ENCODE results near the gene MTF2. TPM values are rescaled to one million over a fixed set of nuclear protein-coding genes. Genes with fewer than 3 reads are reported as not detected.
A peak's percentile ranks its signal among the peaks of the same experiment; 100 is the strongest.
"Not testable (repeated sequence)": the region's sequence is repeated elsewhere in the genome, so short reads cannot be mapped to it uniquely, and the experiment has no call there.

Gene MTF2
- 10 to 100 TPM; 13.9 to 17.2 TPM for total RNA-seq
- long read RNA-seq, donor 1, full-length matches to known transcripts, result 1 of 4 reads
- long read RNA-seq, donor 1, partial matches to known transcripts, result 1 of 4 reads
- long read RNA-seq, donor 1, other reads (novel, unspliced or antisense), result 2 of 4 reads
- long read RNA-seq, donor 2, partial matches to known transcripts, result 12 of 14 reads
- long read RNA-seq, donor 2, other reads (novel, unspliced or antisense), result 2 of 14 reads

DNA sequence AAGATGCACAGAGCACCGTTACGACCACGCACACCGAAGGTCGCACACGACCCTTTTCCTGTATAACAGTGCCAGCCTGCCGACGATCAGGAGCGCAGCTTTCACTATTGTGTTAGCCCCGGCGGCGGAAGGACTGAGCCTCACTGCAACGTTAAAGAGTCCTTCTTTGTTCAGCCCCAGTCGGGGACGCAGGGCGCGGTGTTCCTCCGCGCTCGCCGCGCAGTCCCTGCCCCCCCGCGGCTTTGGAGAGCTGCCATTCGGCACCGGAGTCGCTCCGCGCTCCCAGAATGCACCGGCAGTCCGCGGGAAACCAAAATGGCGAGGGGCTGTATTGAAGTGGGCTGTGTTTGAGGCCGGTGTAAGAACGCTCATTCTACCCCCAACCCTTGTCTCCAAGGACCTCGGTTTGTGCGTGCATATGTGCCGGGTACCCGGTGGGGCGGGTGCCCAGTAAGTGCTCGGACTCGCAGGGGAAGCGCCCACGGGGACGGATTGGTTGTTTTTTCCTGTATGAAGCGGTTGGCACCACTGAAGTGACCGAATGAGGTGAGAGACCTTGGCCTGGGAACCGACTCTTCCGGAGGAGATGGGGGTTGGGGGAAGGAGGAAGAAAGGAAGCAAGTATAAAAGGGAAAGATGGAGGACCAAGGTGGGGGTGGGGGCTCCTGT lies at the start of gene MTF2:
Gene MTF2 (plus strand): TSS at position 298 of the 669 bp plus-strand sequence. CDS start 244 bp downstream, at position 542.
- intact Hi-C loops (cut with DNase I), result no loop called here
- DNase-seq (ENCODE audit: low spot score), result peak; percentile 98

- no peak for DNase-seq (ENCODE audit: low spot score)
- intact Hi-C loops (cut with DNase I), result no loop called here
Measured at GRCh38 chr1:93029317-93029716, 49.8 kb upstream of the MTF2 start.

GRCh38 chr1:93030191-93030590 lies 48.9 kb upstream of the MTF2 start:
- DNase-seq (ENCODE audit: low spot score); intact Hi-C loops (cut with DNase I): not testable (repeated sequence)

GRCh38 chr1:93031711-93032110 lies 47.4 kb upstream of the MTF2 start:
- intact Hi-C loops (cut with DNase I), result no loop called here
- no peak for DNase-seq (ENCODE audit: low spot score)

DNA sequence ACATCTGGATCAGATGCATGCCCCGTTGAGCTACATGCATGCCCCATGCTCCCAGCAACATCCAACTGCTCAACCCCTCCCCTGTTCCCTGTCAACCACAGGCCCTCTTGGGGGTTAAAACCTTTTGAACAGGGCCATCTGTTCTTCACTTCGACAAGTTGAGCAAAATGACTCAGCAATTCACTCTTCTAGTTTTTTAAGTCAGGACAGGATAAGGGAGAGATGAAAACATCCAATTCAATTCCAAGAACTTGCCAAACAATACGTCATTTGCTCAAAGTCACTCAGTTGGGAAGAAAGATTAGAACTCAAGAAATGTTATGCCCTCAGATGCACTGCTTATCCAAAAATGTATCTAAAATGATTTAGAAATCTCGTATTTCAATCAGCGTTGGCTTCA lies 46.1 kb upstream of the MTF2 start:
- intact Hi-C loops (cut with DNase I), result no loop called here

GRCh38 chr1:93033785-93034184 lies 45.3 kb upstream of the MTF2 start:
- intact Hi-C loops (cut with DNase I), result no loop called here
- DNase-seq (ENCODE audit: low spot score), result no peak

More for the DNA sequence above, 46.1 kb upstream of the MTF2 start:
- no peak for DNase-seq (ENCODE audit: low spot score)

- DNase-seq (ENCODE audit: low spot score), result no peak
- intact Hi-C loops (cut with DNase I), result no loop called here
Measured at GRCh38 chr1:93034397-93034796, 44.7 kb upstream of the MTF2 start.

GRCh38 chr1:93036672-93037071 lies 42.4 kb upstream of the MTF2 start:
- no peak for DNase-seq (ENCODE audit: low spot score)
- intact Hi-C loops (cut with DNase I), result no loop called here

DNA sequence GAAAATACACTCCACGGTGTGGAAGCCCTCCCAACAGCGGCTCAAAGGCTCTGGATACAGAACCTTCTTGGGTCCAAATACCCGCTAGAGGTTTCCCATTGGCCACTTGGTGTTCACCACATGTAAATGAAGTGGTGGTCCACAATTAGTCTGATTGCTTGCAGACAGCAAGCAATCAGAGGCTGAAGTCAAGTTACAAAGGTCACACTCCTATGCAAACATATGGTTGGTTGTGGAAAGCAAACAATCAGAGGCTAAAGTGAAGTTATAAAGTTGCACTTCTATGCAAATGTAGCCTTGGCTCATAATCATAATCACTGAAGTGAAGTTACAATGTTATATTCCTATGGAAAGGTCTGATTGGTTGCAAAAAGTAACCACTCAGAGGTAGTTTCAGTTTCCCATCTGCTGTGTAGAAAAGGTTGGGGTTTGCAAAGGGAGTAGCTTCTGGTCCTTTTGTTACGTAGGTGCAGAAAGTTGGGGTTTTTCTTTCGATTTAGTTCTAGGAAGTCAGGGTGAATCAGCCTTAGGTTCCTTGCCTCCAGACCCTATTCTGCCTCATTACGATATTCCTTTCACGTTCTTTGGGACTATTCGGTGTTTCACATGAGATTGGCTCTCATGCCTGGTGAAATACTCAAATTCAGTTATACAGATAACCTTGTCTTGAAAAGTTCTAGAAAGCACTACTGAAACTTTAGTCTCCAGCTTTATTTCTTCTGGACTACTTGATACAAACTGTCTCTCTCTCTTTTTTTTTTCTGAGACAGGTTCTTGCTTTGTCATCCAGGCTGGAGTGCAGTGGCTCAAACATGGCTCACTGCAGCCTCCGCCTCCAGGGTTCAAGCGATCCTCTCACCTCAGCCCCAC lies 36.7 kb upstream of the MTF2 start:
- intact Hi-C loops (cut with DNase I), result no loop called here
- DNase-seq (ENCODE audit: low spot score), result no peak

GRCh38 chr1:93043057-93043557 lies 36.0 kb upstream of the MTF2 start:
- DNase-seq (ENCODE audit: low spot score), result no peak
- intact Hi-C loops (cut with DNase I), result no loop called here

- intact Hi-C loops (cut with DNase I), result no loop called here
- no peak for DNase-seq (ENCODE audit: low spot score)
Measured at GRCh38 chr1:93047618-93048017, 31.5 kb upstream of the MTF2 start.

DNA sequence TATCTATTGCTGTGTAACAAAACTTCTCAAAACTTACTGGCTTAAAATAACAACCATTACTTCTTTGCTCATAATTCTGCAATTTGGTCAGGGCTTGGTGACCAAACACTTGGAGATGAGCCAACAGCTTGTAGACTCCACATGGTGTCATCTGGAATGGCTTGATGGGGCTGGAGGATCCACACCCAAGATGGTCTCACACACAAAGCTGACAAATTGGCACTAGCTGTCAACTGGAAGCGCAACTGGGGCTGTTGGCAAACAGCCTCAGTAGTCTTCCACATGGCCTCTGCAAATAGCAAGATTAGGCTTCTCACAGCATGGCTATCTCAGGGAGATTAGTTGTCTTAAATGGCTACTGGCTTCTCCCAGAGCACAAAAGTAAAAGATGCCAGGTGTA lies 27.1 kb upstream of the MTF2 start:
- no peak for DNase-seq (ENCODE audit: low spot score)
- intact Hi-C loops (cut with DNase I), result no loop called here

DNA sequence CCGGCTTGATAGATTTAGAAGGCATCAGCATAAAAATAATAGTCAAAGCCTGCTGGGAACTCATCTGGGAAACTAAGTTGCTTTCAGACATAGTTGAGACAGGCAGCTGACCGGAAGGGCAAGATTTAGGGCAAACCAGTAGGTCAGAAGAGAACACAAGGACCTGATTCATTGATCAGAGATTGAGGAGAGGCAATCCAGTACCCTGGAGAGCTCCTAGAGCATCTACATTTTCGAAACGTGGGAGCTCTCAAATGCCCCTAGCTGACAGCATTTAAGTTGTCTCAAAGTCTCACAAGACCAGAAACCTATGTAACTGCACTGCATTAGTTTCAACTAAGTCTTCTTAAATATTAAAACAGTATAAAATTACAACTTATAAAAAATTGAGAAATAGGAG lies 22.9 kb upstream of the MTF2 start:
- no peak for DNase-seq (ENCODE audit: low spot score)
- intact Hi-C loops (cut with DNase I), result no loop called here

DNA sequence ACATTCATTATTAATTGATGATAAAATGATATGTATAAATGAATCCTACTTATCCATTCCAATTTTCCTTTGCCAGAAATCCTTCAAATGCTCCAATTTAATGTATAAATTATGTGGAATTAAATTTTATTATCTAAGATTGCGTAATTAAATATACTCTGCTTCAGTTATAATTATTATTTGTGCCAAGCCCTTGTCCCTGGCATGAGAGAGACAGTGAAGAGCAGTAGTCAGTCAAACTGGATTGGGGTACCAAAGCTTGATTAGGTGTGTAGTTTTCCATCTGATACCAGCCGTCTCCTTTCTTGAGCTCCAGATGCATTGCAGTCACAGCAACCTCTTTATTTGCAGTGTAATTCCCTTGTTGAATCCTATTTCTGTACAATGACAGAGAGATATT lies 22.4 kb upstream of the MTF2 start:
- no peak for DNase-seq (ENCODE audit: low spot score)
- intact Hi-C loops (cut with DNase I), result no loop called here

DNA sequence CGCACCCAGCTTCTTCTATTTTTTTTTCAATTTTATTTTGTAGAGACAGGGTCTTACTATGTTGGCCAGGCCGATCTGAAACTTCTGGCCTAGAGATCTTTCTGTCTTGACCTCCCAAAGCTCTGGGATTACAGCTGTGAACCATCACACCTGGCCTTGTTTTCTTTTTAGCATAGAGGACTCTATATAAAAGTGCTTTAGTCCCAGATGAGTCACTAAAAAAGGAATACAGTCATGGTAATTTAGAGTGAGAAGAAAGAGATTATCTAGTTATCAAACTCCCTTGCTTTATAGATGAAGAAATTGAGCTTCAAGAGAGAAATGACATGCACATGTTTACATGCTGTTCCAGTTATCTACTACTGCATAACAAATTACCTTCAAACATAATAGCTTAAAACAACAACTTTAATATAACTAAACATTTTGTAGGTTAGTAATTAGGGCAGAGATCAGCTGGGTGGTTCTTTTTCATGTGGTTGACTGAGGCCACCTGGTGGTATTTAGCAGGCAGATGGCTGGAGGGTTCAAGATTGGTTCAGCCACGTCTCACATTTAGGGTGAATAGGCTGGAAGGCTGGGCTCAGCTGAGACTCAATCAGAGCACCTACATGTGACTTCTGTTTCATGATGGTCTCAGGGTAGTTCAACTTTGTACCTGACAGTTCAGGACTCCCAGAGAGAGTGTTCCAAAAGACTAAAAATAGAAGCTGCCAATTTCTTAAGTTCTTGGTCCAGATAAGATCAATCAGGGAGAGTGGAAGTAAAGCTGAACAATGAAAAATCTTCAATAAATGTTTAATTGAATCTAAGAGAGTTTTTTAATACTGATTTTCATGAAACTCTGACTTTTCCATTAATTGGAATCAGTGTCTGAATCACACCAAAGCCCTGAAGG lies 16.9 kb upstream of the MTF2 start:
- intact Hi-C loops (cut with DNase I), result no loop called here
- DNase-seq (ENCODE audit: low spot score), result no peak

GRCh38 chr1:93076268-93076667 lies 2.8 kb upstream of the MTF2 start:
- intact Hi-C loops (cut with DNase I), result no loop called here
- DNase-seq (ENCODE audit: low spot score), result no peak

- no peak for DNase-seq (ENCODE audit: low spot score)
- intact Hi-C loops (cut with DNase I), result no loop called here
Measured at GRCh38 chr1:93078203-93078602, 880 bp upstream of the MTF2 start.

DNA sequence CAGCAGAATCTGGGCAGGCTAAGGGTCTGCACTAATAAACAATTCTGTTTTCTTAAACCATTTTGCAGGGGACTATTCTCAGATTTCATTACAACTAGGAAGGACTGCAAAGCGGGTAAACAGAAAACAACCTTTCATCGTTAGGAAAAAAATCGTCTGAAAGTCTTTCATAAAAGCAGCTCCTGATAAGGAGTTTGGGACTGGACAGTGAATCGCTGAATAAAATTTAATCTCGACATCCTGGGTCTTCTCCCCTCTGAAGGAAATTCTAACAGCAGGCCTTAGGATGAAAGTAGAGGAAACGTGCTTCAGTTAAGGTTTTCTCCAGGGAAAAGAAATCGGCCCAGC lies 471 bp upstream of the MTF2 start:
- intact Hi-C loops (cut with DNase I), result no loop called here
- no peak for DNase-seq (ENCODE audit: low spot score)

DNA sequence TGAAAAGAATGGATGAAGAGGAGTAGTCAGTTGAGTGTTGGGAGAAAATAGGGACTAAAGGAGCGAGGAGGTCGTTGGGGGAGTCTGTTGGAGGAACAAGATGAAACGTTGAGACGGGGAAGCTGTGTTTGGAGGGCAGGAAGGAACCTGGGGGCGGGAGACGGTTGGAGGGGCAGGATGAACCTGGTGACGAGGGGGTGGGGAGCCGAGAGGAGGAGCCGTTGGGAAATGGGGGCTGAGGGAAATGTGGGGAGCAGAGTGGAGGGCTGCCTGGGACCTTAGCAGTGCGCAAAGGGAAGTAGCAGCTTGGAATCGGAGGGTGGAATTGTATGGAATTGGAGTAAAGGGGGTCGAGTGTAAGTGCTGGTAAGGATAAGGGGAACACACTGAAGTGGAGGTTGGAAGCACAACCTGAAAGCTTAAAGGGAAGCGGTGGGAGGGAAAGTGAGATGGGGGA lies 630 bp downstream of the MTF2 start:
- no peak for DNase-seq (ENCODE audit: low spot score)
- intact Hi-C loops (cut with DNase I), result no loop called here
